ENCODE results near the gene AGTR1. TPM values are rescaled to one million over a fixed set of nuclear protein-coding genes. Genes with fewer than 3 reads are reported as not detected.

The AGTR1 gene
- total and polyA plus RNA-seq, 8 donors, result 0.56 to 2.6 (median 0.82) TPM

Other genes with a start within 250 kb of the AGTR1 start
- gene CPB1, start 129.9 kb downstream of the AGTR1 start, total RNA-seq, result over 10,000 TPM; 20,022 to 29,247 (median 24,546) TPM
- 1,000 to 10,000 TPM; 3,071 to 4,494 TPM for gene CPB1, start 129.9 kb downstream of the AGTR1 start, polyA plus RNA-seq
- gene CPA3, start 167.4 kb downstream of the AGTR1 start, total RNA-seq, result 10 to 100 TPM in 1 of 6 donors, 1 to 10 TPM in 5; 3.0 to 10.4 (median 4.9) TPM
- 1 to 10 TPM; 1.1 to 3.0 TPM for gene CPA3, start 167.4 kb downstream of the AGTR1 start, polyA plus RNA-seq